ENCODE data around the gene SLC30A3.

Gene SLC30A3

GRCh38 chr2:27218614-27219013 is 44.2 kb downstream of the SLC30A3 start:
- TF ChIP-seq SIN3A (IDR thresholded peaks at IDR 0.05; ENCODE audit: borderline replicate concordance, insufficient read depth, low read length) (no peak), REST (IDR thresholded peaks at IDR 0.05; ENCODE audit: insufficient read depth in 1 of 2, low read depth in 2 of 2, low read length in 2 of 2) (no peak), POLR2AphosphoS5 (IDR thresholded peaks at IDR 0.05; ENCODE audit: low read depth, low read length) (no peak; the same call in 1 of the 2 replicates), TAF1 (IDR thresholded peaks at IDR 0.05; ENCODE audit: borderline replicate concordance, insufficient read depth, low read length) (no peak), FOXP2 (optimal IDR thresholded peaks at IDR 0.05; ENCODE audit: borderline replicate concordance, extremely low read depth, extremely low read length, insufficient read depth) (no peak)

GRCh38 chr2:27217173-27218121 is 45.4 kb downstream of the SLC30A3 start, which contains the start of gene CAD:
TSS of gene CAD (plus strand) at chr2:27217369. CDS start at chr2:27217552, 183 bp downstream.
- TF ChIP-seq REST (IDR thresholded peaks at IDR 0.05; ENCODE audit: insufficient read depth in 1 of 2, low read depth in 2 of 2, low read length in 2 of 2): peak in 1 of 2 experiments; percentile 22; a peak in 1 of 4 replicates
- TF ChIP-seq TAF1 (IDR thresholded peaks at IDR 0.05; ENCODE audit: borderline replicate concordance, insufficient read depth, low read length): peak; percentile 71; the same call in 1 of the 2 replicates
- peak; percentile 78; the same call in 1 of the 2 replicates for TF ChIP-seq SIN3A (IDR thresholded peaks at IDR 0.05; ENCODE audit: borderline replicate concordance, insufficient read depth, low read length)
- peak; percentile 83 for TF ChIP-seq FOXP2 (optimal IDR thresholded peaks at IDR 0.05; ENCODE audit: borderline replicate concordance, extremely low read depth, extremely low read length, insufficient read depth)
- TF ChIP-seq POLR2AphosphoS5 (IDR thresholded peaks at IDR 0.05; ENCODE audit: low read depth, low read length): peak; percentile 86

- TF ChIP-seq POLR2AphosphoS5 (IDR thresholded peaks at IDR 0.05; ENCODE audit: low read depth, low read length): no peak
- no peak for TF ChIP-seq REST (IDR thresholded peaks at IDR 0.05; ENCODE audit: insufficient read depth in 1 of 2, low read depth in 2 of 2, low read length in 2 of 2)
- no peak for TF ChIP-seq FOXP2 (optimal IDR thresholded peaks at IDR 0.05; ENCODE audit: borderline replicate concordance, extremely low read depth, extremely low read length, insufficient read depth)
- TF ChIP-seq TAF1 (IDR thresholded peaks at IDR 0.05; ENCODE audit: borderline replicate concordance, insufficient read depth, low read length): no peak
- no peak for TF ChIP-seq SIN3A (IDR thresholded peaks at IDR 0.05; ENCODE audit: borderline replicate concordance, insufficient read depth, low read length)
These were observed 46.3 kb downstream of the SLC30A3 start for GRCh38 chr2:27216416-27217137.

- TF ChIP-seq POLR2AphosphoS5 (IDR thresholded peaks at IDR 0.05; ENCODE audit: low read depth, low read length): no peak
- TF ChIP-seq REST (IDR thresholded peaks at IDR 0.05; ENCODE audit: insufficient read depth in 1 of 2, low read depth in 2 of 2, low read length in 2 of 2): no peak
- TF ChIP-seq TAF1 (IDR thresholded peaks at IDR 0.05; ENCODE audit: borderline replicate concordance, insufficient read depth, low read length): no peak
- no peak for TF ChIP-seq SIN3A (IDR thresholded peaks at IDR 0.05; ENCODE audit: borderline replicate concordance, insufficient read depth, low read length)
- no peak for TF ChIP-seq FOXP2 (optimal IDR thresholded peaks at IDR 0.05; ENCODE audit: borderline replicate concordance, extremely low read depth, extremely low read length, insufficient read depth)
These were observed 47.9 kb downstream of the SLC30A3 start for GRCh38 chr2:27214941-27215340.

All from PFSK-1 (cell line).